ENCODE measurements around the gene FGF7.
A peak's percentile ranks its signal among the peaks of the same experiment; 100 is the strongest.
"Not testable (repeated sequence)": the region's sequence is repeated elsewhere in the genome, so short reads cannot be mapped to it uniquely, and the experiment has no call there.

FGF7 gene

GRCh38 chr15:49439678-49440395 lies 16.8 kb downstream of the FGF7 start:
- peak; percentile 27 for DNase-seq

- peak; percentile 44 for DNase-seq
Measured at GRCh38 chr15:49441356-49441755, 18.3 kb downstream of the FGF7 start.

DNA sequence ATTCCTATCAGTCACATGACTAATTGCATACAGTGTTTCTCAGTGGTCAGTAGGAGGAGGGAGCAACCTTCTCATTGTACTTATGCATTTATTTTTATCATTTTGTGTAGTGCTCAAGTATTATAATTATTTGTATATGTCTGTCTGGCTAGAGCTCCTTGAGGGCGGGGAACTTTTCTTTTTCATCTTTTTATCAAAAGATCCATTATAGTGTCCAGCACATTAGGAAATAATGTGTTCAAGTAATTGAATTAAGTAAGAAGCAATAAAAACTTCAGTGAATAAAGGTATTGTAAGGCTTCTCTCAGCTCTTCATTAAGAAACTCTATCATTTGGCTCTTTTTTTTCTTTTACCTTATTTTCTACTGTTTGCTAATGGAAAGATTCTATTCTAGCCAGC lies 18.8 kb downstream of the FGF7 start:
- DNase-seq: peak; percentile 34

GRCh38 chr15:49452595-49452994 lies 29.6 kb downstream of the FGF7 start:
- DNase-seq: no peak

DNA sequence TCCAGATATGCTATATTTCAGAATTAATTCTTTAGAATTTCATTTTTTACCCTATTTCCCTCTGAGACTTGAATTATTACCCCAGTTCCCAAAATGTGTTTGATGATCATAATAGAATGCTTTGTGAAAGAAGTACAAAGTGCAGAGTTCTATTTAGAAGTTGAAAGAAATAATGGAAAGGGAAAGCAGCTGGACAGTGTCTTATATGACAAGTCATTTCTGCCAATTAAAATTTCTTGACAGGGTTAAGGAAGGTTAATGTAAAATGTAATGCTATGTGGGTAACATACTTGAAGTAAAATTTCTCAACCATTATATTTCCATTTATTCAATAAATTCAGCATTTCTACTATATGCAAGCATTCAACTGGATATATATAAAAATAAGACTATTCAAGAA lies 33.1 kb downstream of the FGF7 start:
- DNase-seq: no peak

DNA sequence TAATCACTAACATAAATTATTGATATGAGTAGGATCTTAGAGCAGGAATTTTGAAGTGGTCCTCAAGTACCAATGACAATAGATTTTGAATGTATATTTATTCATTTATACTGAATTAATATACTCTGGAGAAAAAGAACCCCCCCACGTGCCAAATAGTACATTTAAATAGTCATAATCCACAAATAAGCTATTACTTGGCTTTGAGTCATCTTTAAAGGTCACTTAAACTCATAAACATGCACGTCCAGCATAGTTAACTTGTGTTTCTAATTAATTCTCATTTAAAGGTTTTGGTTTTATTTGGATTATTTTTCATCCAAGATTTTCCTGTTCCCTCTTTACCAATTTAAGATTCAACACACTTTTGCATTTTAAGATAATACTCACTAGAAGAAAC lies 35.1 kb downstream of the FGF7 start:
- peak; percentile 55 for DNase-seq

- peak; percentile 33 for DNase-seq
Measured at GRCh38 chr15:49460411-49460941, 37.4 kb downstream of the FGF7 start.

DNA sequence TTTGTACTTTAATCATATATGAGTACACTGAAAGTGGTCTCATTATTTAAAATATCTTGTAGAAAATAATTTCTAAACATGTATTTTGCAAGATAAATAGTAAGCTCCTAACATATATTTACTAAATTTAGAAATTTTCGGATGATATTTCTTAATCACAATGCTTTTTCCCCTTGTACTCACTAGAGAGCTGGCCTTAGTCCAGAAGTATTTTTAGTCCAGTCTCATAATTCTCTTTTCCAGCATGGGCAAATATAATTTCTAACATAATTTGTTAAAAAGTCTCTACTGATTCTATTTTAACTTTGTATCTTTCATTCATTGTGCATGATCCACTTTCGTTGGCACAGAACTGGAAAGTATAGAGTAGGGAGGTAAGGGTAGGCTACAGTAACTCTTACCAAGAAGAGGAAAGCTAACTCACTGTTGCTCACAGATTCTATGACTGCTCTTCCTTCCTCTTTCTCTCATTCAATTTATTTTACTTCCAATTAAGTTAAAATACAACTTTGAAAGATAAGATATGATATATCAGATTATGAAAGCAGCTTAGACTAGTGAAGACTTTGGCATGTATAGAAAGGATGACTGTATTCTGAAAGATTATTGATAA lies 39.3 kb downstream of the FGF7 start:
- no peak for DNase-seq

- DNase-seq: peak; percentile 45
Measured at GRCh38 chr15:49464522-49464921, 41.5 kb downstream of the FGF7 start.

DNA sequence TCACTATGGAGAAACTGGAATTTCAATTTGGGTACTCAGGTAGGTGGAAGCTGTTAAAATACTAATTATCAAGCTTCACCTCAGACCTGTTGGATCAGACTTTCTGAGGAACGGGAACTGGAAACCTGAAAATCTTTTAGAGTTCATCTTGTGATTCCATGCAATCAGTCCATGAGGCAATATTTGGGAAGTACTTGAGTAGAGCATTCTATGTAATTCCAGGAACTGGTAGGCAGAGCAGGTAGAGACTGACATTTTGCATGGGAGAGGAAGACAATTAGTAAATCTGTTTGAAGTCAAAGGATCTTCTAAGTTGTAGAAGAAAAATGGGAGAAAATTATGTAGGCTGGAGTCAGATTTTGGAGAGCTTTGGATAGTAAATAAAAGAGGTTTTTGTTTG lies 43.1 kb downstream of the FGF7 start:
- no peak for DNase-seq

DNA sequence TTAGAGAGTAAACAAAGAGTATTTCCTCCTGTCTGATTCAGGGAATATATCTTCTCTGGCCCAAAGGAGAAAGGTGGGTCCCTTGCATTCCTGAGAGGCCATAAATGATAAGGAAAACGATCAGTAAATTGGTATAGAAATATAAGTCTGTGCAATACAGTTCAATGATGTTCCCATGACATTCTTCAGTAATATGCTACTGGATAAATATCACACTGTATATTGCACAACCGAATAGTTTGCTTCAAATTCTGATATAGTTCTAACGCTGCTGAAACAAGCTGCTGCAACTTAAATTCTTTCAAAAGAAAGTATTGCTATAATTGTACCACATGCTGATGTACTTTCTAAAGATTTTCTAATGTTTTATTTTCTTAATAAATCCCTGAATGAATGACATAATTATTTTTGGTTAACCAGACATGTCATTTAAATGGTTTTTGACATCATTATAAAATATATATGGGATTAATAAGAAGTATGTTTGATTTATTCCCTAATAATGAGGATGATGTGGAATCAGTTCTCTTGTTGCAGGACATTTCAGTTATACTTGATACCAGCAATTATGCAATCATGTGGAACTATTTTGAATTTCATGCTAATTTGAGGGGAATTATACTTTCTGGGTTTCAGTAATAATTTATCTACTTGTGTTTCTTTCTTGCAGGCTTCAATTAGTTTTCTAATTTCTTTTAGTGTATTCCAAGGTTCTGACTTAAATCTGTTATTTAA lies 44.9 kb downstream of the FGF7 start:
- peak; percentile 33 for DNase-seq

DNA sequence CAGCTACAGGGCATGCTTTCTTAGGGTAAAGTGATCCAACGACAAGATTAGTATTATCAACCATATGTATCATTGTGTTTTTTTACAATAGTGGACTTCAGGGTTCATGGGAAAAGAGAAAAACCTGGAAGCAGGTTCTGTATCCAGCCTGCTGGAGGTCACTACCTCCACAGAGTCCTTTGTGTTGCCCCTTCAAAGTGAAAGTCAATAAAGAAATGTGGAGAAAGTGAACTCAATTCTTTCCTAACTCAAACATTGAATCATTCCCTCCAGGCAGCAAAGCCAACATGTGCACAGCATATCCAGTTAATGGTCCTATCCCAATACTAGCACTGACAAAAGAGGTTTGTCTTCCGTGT lies 45.4 kb downstream of the FGF7 start:
- no peak for DNase-seq

GRCh38 chr15:49471248-49471647 lies 48.2 kb downstream of the FGF7 start:
- not testable (repeated sequence) for DNase-seq

DNA sequence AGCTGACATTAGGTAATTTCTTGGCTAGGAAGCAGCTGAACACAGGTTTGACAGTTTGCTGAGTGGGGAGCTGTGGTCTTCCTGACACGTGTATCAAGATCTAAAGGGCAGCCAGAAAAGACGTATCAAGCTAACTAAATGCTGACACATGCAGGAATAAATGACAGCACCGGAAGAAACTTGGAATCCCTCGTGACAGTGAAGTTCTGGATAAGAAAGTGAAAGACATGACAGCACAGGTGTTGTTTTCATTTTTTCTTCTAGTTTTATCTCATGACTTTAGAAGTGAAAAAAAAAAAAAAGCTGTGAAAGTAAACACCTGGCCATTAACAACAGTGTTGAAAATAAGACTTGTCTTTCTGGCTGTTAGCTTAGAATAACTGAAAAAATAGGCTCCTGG lies 48.7 kb downstream of the FGF7 start:
- no peak for DNase-seq

DNA sequence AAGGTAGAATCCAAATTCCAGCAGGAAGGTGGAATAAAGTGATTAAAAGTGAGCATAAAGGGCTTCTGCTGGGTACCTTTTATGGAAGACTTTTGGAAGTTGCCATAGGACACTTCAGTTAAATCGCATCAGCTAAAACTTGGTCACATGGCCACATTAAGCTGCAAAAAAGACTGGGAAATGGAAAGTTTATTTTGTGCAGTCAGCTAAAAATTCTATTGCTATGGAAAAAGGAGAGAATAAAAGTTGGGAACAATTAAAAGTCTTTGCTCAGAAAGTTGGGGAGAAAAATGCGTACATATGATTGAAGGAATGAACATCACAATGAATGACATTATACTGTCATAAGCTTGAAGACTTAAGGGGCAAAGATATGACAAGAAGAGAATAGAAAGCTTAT lies 49.3 kb downstream of the FGF7 start:
- DNase-seq: no peak

- DNase-seq: no peak
Measured at GRCh38 chr15:49473031-49473430, 50.0 kb downstream of the FGF7 start.

GRCh38 chr15:49478021-49478420 lies 55.0 kb downstream of the FGF7 start:
- not testable (repeated sequence) for DNase-seq

- not testable (repeated sequence) for DNase-seq
Measured at GRCh38 chr15:49478982-49479381, 55.9 kb downstream of the FGF7 start.

DNA sequence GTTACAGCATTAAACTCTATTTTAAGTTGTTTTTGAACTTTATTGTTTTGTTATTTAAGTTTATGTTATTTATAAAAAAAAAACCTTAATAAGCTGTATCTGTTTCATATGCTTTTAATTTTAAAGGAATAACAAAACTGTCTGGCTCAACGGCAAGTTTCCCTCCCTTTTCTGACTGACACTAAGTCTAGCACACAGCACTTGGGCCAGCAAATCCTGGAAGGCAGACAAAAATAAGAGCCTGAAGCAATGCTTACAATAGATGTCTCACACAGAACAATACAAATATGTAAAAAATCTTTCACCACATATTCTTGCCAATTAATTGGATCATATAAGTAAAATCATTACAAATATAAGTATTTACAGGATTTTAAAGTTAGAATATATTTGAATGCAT lies 62.4 kb downstream of the FGF7 start:
- DNase-seq: not testable (repeated sequence)

GRCh38 chr15:49490966-49491365 lies 67.9 kb downstream of the FGF7 start:
- no peak for DNase-seq

DNA sequence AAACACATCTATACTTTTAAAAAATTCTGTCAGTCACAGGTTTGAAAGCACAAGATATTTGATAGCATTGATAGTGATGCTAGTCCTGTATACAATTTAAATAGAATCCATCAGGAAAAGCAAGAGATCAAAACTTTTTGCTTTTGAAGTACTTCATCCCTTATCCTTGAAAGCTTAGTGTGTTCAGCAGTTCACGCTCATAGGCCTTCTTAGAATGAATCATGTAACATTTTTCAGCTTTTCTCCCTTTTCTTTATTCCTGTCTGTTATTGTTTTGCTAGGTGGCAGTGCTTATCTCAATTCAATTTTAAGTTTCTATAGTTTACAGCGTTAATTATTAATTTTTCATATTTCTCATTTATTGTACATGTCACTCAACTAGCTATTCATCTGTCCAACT lies 69.1 kb downstream of the FGF7 start:
- no peak for DNase-seq

DNA sequence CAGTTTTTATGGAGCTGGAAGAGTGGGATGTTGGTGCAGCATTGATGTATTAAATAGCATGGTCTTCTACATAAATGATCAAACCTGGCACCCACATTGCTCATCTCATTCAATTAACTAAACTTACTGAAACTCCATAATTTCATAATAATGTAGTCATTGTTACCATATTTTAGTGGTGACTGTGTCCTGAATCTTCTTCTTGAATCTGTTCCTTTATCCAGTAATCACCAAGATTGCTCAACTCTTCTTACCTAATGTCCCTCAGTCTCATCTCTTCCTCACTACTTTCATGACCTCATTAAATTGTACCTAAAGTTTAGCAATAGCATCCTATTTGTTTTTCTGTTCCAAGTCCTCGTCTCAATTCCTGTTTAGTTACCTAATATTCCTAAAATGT lies 69.8 kb downstream of the FGF7 start:
- DNase-seq: peak; percentile 77

DNA sequence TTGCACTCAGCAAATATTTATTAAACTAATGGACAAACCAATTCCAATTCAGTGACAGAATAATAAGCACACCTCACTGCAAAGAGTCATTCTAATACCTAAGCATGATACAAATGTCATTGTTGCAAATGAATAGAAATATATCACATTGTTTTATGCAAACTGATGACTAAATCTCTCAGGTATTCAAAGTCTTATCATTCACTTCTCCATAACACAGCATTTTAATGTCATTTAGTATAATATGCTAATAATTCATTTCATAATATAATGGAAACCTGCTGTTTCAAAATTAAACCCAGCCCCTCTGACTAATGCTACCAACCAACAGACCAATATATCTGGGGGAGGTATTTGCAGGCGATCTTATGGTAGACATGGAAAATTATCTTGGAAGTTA lies 71.8 kb downstream of the FGF7 start:
- DNase-seq: peak; percentile 62
